Effector memory CD4-positive, alpha-beta T cell (primary cell): ENCODE data around the gene SRGN.

Experiments used
- DNase-seq, 3 donors: peaks; one replicate each; pipeline ENCODE4 v3.0.0-alpha.2; 2020
- H3K27ac ChIP-seq: 2 replicates; pipeline ENCODE4 v1.7.0; 2013; ENCODE audit warnings: mild to moderate bottlenecking, low read length, moderate library complexity; ENCODE audit not compliant: insufficient read depth, poor library complexity, severe bottlenecking
- H3K27me3 ChIP-seq: replicated peaks from 2 replicates; pipeline ENCODE4 v1.7.0; 2013; ENCODE audit warnings: mild to moderate bottlenecking, low read length; ENCODE audit not compliant: insufficient read depth, control insufficient read depth, poor library complexity, severe bottlenecking
- H3K36me3 ChIP-seq: 2 replicates; pipeline ENCODE4 v1.7.0; 2013; ENCODE audit warnings: mild to moderate bottlenecking, low read length, moderate library complexity; ENCODE audit not compliant: control insufficient read depth, insufficient read depth
- H3K4me1 ChIP-seq: 2 replicates; pipeline ENCODE4 v1.7.0; 2013; ENCODE audit warnings: low read length, mild to moderate bottlenecking; ENCODE audit not compliant: control insufficient read depth, insufficient read depth, poor library complexity, severe bottlenecking
- H3K4me3 ChIP-seq: 2 replicates; pipeline ENCODE4 v1.7.0; 2013; ENCODE audit warnings: low read length, low read depth, mild to moderate bottlenecking; ENCODE audit not compliant: insufficient read depth, poor library complexity, severe bottlenecking
- H3K9me3 ChIP-seq: 2 replicates; pipeline ENCODE4 v1.7.0; 2013; ENCODE audit warnings: mild to moderate bottlenecking, low read length, moderate library complexity; ENCODE audit not compliant: control insufficient read depth

SRGN gene

DNA sequence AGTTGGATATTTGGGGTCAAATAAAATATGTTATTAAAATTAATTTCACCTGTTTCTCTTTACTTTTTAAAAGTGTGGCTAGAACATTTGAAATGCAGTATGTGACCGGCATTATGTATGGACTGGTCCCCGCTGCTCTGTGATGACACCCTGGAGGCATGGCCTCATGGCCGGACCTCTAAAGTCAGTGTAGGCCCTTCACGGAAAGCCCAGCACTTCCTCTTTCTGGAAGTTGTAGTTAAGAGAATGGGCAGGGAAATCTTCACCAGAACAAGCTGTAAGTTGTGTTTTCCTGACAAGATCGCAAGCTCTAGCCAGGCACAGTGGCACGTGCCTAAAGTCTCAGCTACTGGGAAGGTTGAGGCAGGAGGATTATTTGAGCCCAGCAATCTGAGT lies 38.3 kb upstream of the SRGN start:
- no peaks in the 10 kb centered on the region for H3K27me3 ChIP-seq
- DNase-seq: no peak
- H3K4me3 ChIP-seq: no peak overlapping the region
- H3K27ac ChIP-seq: no peak overlapping the region
- H3K9me3 ChIP-seq: no peaks in the 10 kb centered on the region
- H3K36me3 ChIP-seq: no peaks in the 10 kb centered on the region
- peaks cover 9% of the 10 kb centered on the region for H3K4me1 ChIP-seq

DNA sequence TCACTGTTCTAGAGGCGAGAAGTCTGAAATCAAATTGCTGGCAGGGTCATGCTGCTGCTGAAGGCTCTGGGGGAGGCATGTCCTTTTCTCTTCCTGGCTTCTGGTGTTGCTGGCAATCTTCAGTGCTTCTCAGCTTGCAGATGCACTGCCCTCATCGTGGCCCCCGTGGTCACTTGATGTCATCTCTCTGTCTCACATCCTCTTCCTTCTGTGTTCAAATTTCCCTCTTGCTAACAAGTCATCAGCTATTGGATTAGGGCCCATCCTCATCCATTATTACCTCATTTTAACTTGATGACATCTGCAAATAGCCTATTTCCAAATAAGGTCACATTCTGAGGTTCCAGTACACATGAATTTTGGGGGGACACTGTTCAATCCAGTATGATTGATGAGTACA lies 36.6 kb upstream of the SRGN start:
- Histone ChIP-seq H3K4me1 (peaks cover under 1% of the 10 kb centered on the region), H3K27me3 (no peaks in the 10 kb centered on the region), H3K27ac (no peak overlapping the region), H3K9me3 (no peaks in the 10 kb centered on the region), H3K36me3 (no peaks in the 10 kb centered on the region), H3K4me3 (no peak overlapping the region)
- no peak for DNase-seq

DNA sequence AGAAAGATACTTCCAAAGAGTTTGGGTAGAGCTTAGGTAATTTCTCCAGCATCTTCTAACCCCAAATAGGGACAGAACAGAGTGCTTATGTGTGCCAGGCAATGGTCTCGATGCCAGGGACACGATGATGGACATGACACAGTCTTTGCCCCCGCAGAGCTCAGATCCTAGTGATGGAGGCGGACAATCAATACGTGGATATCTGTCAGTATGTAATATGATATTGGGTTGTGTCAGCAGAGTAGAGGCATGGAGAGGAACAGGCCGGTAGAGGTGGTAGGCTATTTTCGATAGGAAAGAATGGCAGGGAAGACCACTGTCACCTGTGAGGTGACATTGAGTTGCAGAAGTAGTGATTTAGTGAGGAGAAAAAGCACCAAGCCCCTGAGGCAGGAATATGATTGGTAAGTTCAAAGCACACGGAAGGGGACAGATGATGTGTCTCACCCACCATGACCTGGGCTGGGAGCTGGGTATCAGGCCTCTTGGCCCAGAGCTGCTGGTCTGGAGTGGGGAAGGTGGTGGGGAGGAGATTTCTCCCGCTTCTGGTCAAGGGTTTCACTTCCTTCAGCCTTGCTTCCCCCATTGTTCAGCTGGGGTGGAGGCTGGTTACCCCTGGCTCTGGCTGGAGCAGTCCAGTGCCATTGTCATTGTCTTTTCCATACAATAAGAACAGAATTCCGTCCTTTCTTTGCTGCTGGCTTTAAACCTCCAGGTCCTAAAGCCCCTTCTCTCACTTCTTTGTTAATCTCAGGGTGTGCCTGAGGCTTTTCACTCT lies 36.0 kb upstream of the SRGN start:
- H3K9me3 ChIP-seq: no peaks in the 10 kb centered on the region
- H3K36me3 ChIP-seq: no peaks in the 10 kb centered on the region
- no peak overlapping the region for H3K27ac ChIP-seq
- DNase-seq: no peak
- H3K4me1 ChIP-seq: no peaks in the 10 kb centered on the region
- H3K4me3 ChIP-seq: no peak overlapping the region
- no peaks in the 10 kb centered on the region for H3K27me3 ChIP-seq

DNA sequence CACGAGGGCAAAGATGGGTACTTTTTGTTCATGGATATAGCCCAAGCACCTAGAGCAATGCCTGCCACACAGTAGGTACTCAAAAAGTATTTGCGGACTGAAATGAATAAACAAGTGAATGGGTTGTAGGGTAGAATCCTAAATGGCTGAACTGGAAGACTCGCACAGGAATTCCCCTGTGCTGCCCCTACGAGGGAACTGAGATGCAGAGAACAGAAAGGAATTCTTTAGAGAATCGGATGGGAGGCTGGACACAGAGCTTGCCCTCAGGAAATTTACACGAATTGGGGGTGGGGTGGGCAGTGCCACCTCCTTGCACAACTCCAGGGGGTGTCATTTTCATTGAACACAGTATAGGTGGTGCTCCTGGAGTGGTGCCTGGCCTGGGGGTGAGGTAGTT lies 35.2 kb upstream of the SRGN start:
- no peaks in the 10 kb centered on the region for H3K9me3 ChIP-seq
- H3K27me3 ChIP-seq: no peaks in the 10 kb centered on the region
- DNase-seq: no peak
- no peaks in the 10 kb centered on the region for H3K36me3 ChIP-seq
- H3K27ac ChIP-seq: no peak overlapping the region
- no peak overlapping the region for H3K4me3 ChIP-seq
- H3K4me1 ChIP-seq: peaks cover 6% of the 10 kb centered on the region

DNA sequence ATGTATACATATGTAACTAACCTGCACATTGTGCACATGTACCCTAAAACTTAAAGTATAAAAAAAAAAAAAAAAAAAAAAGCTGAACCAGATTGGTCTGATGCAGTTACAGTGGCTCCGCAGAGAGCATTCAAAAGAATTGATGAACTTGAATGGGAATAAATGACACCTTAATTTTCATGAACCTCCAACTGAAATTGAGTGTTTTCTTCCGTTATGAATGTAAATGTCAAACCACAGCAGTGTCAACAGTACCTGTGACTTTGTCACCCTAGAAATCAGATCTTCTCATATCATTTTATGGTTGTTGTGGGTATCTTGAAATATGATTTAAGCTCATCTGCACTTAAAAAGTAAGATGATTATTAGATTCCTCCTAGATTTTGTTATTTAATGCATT lies 32.7 kb upstream of the SRGN start:
- H3K27ac ChIP-seq: no peak overlapping the region

DNA sequence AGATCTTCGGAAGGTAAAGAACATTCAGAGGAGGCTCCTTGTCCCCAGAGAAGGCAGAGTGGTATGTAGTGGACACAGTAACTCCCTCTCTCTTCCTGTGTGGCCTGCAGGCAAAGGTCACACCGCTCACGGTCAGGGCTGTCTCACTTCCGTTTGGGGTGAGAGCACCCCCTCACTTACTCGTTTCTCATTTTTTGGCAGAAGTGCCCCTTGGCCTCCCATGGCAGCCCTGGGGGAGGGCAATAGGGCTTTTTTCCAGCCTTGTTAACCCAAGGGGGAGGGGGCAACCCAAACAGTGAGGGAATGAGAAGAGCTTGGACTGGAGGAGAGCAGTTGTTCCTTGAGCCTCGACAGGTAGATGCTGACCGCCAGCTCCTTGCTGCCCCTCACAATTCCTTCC lies 31.8 kb upstream of the SRGN start:
- Histone ChIP-seq H3K27me3 (no peaks in the 10 kb centered on the region), H3K4me3 (no peak overlapping the region), H3K36me3 (no peaks in the 10 kb centered on the region), H3K27ac (no peak overlapping the region), H3K9me3 (no peaks in the 10 kb centered on the region), H3K4me1 (peaks cover 8% of the 10 kb centered on the region)
- DNase-seq: no peak

More for the DNA sequence above, 32.7 kb upstream of the SRGN start:
- Histone ChIP-seq H3K4me3 (no peak overlapping the region), H3K36me3 (no peaks in the 10 kb centered on the region), H3K9me3 (no peaks in the 10 kb centered on the region), H3K4me1 (peaks cover 8% of the 10 kb centered on the region), H3K27me3 (no peaks in the 10 kb centered on the region)
- no peak for DNase-seq

DNA sequence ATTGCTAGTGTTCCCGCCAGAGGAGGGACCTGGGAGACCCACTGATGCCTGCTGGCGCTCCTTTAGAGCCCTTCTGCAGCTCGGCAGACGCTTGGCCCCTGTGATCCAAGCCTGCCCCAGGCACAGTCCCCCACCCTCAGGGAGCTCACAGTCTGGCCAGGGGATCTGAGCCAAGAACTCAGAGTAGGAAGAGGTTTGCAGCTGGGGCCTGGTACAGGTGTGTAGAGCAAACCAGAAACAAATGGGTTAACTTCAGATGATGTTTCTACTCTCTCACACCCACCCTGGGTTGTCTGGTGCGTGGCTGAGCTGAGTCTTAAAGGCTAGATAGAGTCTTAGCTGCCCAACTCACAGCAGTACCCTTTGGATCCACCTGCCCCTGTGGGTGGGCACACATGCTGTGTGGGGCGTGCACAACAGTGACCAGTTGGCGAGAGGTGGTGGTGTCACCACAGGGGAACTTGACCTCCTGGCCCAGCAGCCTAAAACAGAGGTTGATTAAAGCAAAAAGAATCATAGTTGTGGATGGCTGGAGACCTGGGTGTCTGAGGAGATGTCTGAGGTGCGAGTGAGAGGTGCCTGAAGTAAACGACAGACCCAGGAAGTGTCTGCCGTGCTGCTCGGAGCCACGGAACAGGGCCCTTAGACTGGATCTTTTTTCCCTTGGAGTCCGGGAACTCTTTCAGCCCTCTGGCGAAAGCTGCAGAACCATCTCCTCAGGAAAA lies 31.2 kb upstream of the SRGN start:
- H3K4me1 ChIP-seq: peaks cover 14% of the 10 kb centered on the region
- no peaks in the 10 kb centered on the region for H3K36me3 ChIP-seq
- no peak overlapping the region for H3K4me3 ChIP-seq
- no peaks in the 10 kb centered on the region for H3K9me3 ChIP-seq
- no peaks in the 10 kb centered on the region for H3K27me3 ChIP-seq
- DNase-seq: no peak
- H3K27ac ChIP-seq: no peak overlapping the region

DNA sequence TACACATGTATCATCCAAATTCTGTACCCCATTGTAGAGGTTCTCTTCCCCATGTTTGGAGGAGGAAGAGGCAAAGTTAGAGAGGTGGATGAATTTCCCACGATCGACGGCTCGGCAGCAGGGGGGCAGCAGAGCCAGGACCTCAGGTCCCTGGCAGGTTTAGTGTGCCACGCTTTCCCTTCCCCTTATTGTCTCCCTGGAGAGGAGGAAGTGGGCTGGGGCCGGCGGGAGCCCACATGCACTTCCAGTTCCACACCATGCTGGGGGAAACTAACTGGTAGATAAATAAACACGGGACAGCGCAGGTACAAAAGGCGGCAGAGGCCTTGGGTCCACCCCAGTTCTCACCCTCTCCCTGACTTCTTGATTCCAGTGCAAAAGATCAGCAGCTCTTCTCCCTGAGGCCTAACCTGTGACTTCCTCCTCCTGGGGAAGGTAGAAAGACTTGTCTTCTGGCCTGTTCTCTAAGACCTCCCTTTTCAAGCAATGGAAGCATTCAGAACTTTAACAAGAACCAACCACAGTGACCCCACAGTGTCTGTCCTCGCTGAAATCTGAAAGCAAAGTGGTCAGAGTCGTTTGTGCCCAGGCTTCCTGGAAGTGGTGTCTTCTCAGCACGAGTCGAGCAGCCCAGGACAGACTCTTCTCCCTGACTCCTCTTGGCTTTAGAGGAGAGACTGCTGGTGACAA lies 30.5 kb upstream of the SRGN start:
- no peaks in the 10 kb centered on the region for H3K27me3 ChIP-seq
- H3K36me3 ChIP-seq: no peaks in the 10 kb centered on the region
- no peak overlapping the region for H3K27ac ChIP-seq
- H3K4me1 ChIP-seq: peaks cover 19% of the 10 kb centered on the region
- DNase-seq: no peak
- no peak overlapping the region for H3K4me3 ChIP-seq
- no peaks in the 10 kb centered on the region for H3K9me3 ChIP-seq

DNA sequence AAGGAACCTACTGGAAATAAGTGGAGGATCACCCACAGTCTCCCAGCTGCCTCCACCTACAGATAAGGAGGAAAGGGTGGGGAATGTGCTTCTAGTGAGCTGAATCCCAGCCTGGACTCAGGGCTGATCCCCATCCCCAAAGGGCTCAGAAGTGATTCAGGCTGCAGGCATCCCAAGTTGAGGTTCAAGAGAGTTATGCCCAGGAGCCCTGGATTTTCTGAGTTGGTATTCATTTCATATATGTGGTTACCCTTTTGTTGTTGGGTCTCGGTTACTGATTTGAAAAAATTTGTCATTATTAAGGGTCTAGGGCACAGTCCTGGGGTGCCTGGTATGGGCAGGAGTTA lies 30.0 kb upstream of the SRGN start:
- Histone ChIP-seq H3K27ac (no peak overlapping the region), H3K4me3 (no peak overlapping the region), H3K27me3 (no peaks in the 10 kb centered on the region), H3K36me3 (no peaks in the 10 kb centered on the region), H3K9me3 (no peaks in the 10 kb centered on the region), H3K4me1 (peaks cover 19% of the 10 kb centered on the region)
- DNase-seq: no peak
